Trophoblast cell (in vitro differentiated cells and primary cell): ENCODE results near the gene SRRM2.

Experiments
- DNase-seq, 2 donors: peaks; one replicate each; pipeline ENCODE4 v3.0.0-alpha.2; 2016
- H2AFZ ChIP-seq: 2 replicates; pipeline ENCODE4 v1.6.1; 2013; ENCODE audit warnings: low read length, moderate library complexity, mild to moderate bottlenecking; ENCODE audit not compliant: insufficient read depth, poor library complexity
- H2AK5ac ChIP-seq: 2 replicates; pipeline ENCODE4 v1.6.1; 2013; ENCODE audit warnings: mild to moderate bottlenecking, low read length
- H2BK120ac ChIP-seq: 2 replicates; pipeline ENCODE4 v1.6.1; 2013; ENCODE audit warnings: low read length, mild to moderate bottlenecking, moderate library complexity; ENCODE audit not compliant: insufficient read depth, poor library complexity
- H2BK12ac ChIP-seq: 2 replicates; pipeline ENCODE4 v1.6.1; 2013; ENCODE audit warnings: mild to moderate bottlenecking, low read length, moderate library complexity
- H2BK5ac ChIP-seq: 2 replicates; pipeline ENCODE4 v1.6.1; 2013; ENCODE audit warnings: low read length, low read depth, moderate library complexity, mild to moderate bottlenecking; ENCODE audit not compliant: poor library complexity
- H3K14ac ChIP-seq: 2 replicates; pipeline ENCODE4 v1.6.1; 2013; ENCODE audit warnings: mild to moderate bottlenecking, low read length
- H3K18ac ChIP-seq: 2 replicates; pipeline ENCODE4 v1.6.1; 2013; ENCODE audit warnings: mild to moderate bottlenecking, low read length
- H3K23ac ChIP-seq: 2 replicates; pipeline ENCODE4 v1.6.1; 2013; ENCODE audit warnings: low read length
- H3K27ac ChIP-seq: 2 replicates; pipeline ENCODE4 v1.5.1; 2013; ENCODE audit warnings: low read depth, mild to moderate bottlenecking, inconsistent platforms, low read length, moderate library complexity
- H3K27me3 ChIP-seq: 2 replicates; pipeline ENCODE4 v1.6.1; 2013; ENCODE audit warnings: inconsistent platforms, mild to moderate bottlenecking, low read length, moderate library complexity; ENCODE audit not compliant: insufficient read depth
- H3K36me3 ChIP-seq, 2 experiments: 1 replicate in 1 of 2; 2 replicates in 1 of 2; pipeline ENCODE4 v1.6.1; 2013; ENCODE audit warnings: low read length in 2 of 2, mild to moderate bottlenecking in 2 of 2, moderate library complexity in 1 of 2; ENCODE audit not compliant: insufficient read depth in 2 of 2, control insufficient read depth in 1 of 2
- H3K4ac ChIP-seq: 2 replicates; pipeline ENCODE4 v1.6.1; 2013; ENCODE audit warnings: low read depth, mild to moderate bottlenecking, low read length, moderate library complexity
- H3K4me1 ChIP-seq, 2 experiments: 1 replicate in 1 of 2; 2 replicates in 1 of 2; pipeline ENCODE4 v1.6.1; 2013; ENCODE audit warnings: low read length in 2 of 2, mild to moderate bottlenecking in 2 of 2, moderate library complexity in 1 of 2; ENCODE audit not compliant: insufficient read depth in 2 of 2, control insufficient read depth in 1 of 2
- H3K4me2 ChIP-seq: 2 replicates; pipeline ENCODE4 v1.6.1; 2013; ENCODE audit warnings: inconsistent platforms, mild to moderate bottlenecking, low read length, moderate library complexity
- H3K4me3 ChIP-seq: 2 replicates; pipeline ENCODE4 v1.5.1; 2013; ENCODE audit warnings: mild to moderate bottlenecking, low read depth, low read length, inconsistent platforms
- H3K79me1 ChIP-seq: one replicate; pipeline ENCODE4 v1.6.1; 2013; ENCODE audit warnings: low read length
- H3K79me2 ChIP-seq: 2 replicates; pipeline ENCODE4 v1.6.1; 2013; ENCODE audit warnings: low read length, mild to moderate bottlenecking; ENCODE audit not compliant: control insufficient read depth, insufficient read depth, poor library complexity
- H3K9ac ChIP-seq: 2 replicates; pipeline ENCODE4 v1.6.1; 2013; ENCODE audit warnings: mild to moderate bottlenecking, low read length
- H3K9me3 ChIP-seq: 2 replicates; pipeline ENCODE4 v1.6.1; 2013; ENCODE audit warnings: low read depth, mild to moderate bottlenecking, control low read depth, inconsistent platforms, low read length; ENCODE audit not compliant: insufficient read depth
- H4K12ac ChIP-seq: 2 replicates; pipeline ENCODE4 v1.6.1; 2013; ENCODE audit warnings: low read depth, mild to moderate bottlenecking, low read length, moderate library complexity
- H4K8ac ChIP-seq: 2 replicates; pipeline ENCODE4 v1.6.1; 2013; ENCODE audit warnings: low read depth, mild to moderate bottlenecking, low read length, moderate library complexity
- H4K91ac ChIP-seq: one replicate; pipeline ENCODE4 v1.6.1; 2013; ENCODE audit warnings: low read depth, mild to moderate bottlenecking, low read length, moderate library complexity
- WGBS: extraction: QIAGEN DNeasy Blood & Tissue Kit; methylation state at CpG from one replicate; pipeline ENCODE4 v1.1.7; 2013; ENCODE audit warnings: missing lambda C conversion rate; ENCODE audit not compliant: insufficient read length, insufficient coverage; ENCODE audit errors: extremely low coverage; 5-methylcytosine and 5-hydroxymethylcytosine counted together

SRRM2 gene

DNA sequence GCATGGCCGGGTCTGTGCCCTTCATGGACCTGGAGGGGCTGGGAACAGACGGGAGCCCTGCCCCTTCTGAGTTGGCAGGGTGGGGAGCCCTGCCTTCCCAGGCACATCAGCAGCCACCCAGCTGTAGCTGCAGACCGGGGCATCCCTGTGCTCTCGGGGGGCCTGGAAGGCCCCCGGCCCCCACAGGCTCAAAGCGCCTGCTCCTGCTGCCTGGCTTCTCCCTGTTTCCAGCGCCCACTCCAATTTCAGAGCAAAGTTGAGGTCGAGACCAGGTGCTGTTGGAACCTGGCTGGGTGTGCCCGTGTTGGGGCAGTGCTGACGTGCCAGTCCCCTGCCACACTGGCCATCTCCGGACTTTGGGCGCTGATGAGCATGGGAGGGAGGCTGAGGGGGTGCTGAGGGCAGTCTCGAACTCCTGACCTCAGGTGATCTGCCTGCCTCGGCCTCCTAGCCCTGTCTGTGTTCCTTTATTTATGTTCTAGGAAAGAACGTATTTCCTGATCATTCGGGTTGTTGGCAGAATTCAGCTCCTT is 27.6 kb upstream of the SRRM2 start:
- H3K4me2 ChIP-seq, result no peak overlapping the region
- peaks cover 2% of the 10 kb centered on the region for H3K79me2 ChIP-seq

DNA sequence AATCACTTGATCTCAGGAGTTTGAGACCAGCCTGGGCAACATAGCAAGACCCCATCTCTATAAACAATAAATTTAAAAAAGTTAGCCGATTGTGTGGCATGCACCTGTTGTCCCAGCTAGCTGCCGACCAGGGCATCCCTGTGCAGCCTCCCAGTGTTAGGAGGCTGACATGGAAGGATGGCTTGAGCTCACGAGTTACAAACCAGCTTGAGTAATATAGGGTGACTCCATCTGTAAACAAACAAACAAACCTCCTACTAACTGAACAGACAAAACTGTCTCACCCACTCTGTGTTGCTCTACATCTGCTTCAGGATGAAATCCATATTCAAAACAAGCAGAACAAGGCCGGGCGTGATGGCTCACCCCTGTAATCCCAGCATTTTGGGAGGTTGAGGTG is 25.5 kb upstream of the SRRM2 start:
- no peak overlapping the region for H2AK5ac ChIP-seq
- H2AFZ ChIP-seq, result no peak overlapping the region
- no peaks in the 10 kb centered on the region for H3K79me1 ChIP-seq
- no peak overlapping the region for H3K4me2 ChIP-seq
- no peaks in the 10 kb centered on the region for H3K36me3 ChIP-seq
- no peak overlapping the region for H3K14ac ChIP-seq
- WGBS, result no CpG with 5 or more reads among the region's 5 CpGs
- no peaks in the 10 kb centered on the region for H3K27me3 ChIP-seq
- H3K79me2 ChIP-seq, result no peaks in the 10 kb centered on the region
- H4K12ac ChIP-seq, result no peak overlapping the region
- no peak overlapping the region for H4K8ac ChIP-seq
- H3K9me3 ChIP-seq, result no peaks in the 10 kb centered on the region
- no peak overlapping the region for H3K9ac ChIP-seq
- no peak overlapping the region for H4K91ac ChIP-seq
- H2BK120ac ChIP-seq, result no peak overlapping the region
- no peak for DNase-seq
- H3K27ac ChIP-seq, result no peak overlapping the region
- no peak overlapping the region for H2BK12ac ChIP-seq
- H3K4me1 ChIP-seq, result no peaks in the 10 kb centered on the region
- H3K4ac ChIP-seq, result no peak overlapping the region
- no peak overlapping the region for H3K4me3 ChIP-seq
- H3K23ac ChIP-seq, result no peak overlapping the region
- no peak overlapping the region for H3K18ac ChIP-seq
- no peak overlapping the region for H2BK5ac ChIP-seq

More for the DNA sequence above, 27.6 kb upstream of the SRRM2 start:
- WGBS, result no CpG with 5 or more reads among the region's 16 CpGs
- Histone ChIP-seq H3K4me3 (no peak overlapping the region), H2BK12ac (no peak overlapping the region), H2BK5ac (no peak overlapping the region), H3K9me3 (no peaks in the 10 kb centered on the region), H3K4ac (no peak overlapping the region), H3K36me3 (no peaks in the 10 kb centered on the region), H3K23ac (no peak overlapping the region), H4K91ac (no peak overlapping the region), H3K18ac (no peak overlapping the region), H4K12ac (no peak overlapping the region), H3K27ac (no peak overlapping the region), H2AFZ (no peak overlapping the region), H2AK5ac (no peak overlapping the region), H4K8ac (no peak overlapping the region), H2BK120ac (no peak overlapping the region), H3K14ac (no peak overlapping the region), H3K79me1 (no peaks in the 10 kb centered on the region), H3K4me1 (peaks cover 4% of the 10 kb centered on the region in 2 experiments), H3K9ac (no peak overlapping the region), H3K27me3 (no peaks in the 10 kb centered on the region)
- no peak for DNase-seq

DNA sequence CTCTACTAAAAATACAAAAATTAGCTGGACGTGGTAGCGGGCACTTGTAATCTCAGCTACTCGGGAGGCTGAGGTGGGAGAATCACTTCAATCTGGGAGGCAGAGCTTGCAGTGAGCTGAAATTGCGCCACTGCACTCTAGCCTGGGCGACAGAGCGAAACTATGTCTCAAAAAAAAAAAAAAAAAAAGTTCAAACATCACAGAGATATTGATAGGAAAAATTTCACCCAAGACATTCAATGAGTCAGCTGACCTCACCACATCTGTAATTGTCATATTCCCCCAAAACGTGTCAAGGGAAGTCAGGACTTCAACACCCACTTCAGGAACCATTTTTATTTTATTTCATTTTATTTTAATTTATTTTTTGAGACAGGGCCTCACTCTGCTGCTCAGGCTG is 24.4 kb upstream of the SRRM2 start:
- no peak for DNase-seq
- Histone ChIP-seq H3K4me1 (no peaks in the 10 kb centered on the region), H2BK12ac (no peak overlapping the region), H2BK5ac (no peak overlapping the region), H4K12ac (no peak overlapping the region), H3K79me2 (no peaks in the 10 kb centered on the region), H4K8ac (no peak overlapping the region), H3K79me1 (no peaks in the 10 kb centered on the region), H2AK5ac (no peak overlapping the region), H3K14ac (no peak overlapping the region), H3K4ac (no peak overlapping the region), H3K27me3 (no peaks in the 10 kb centered on the region), H3K23ac (no peak overlapping the region), H3K36me3 (no peaks in the 10 kb centered on the region), H2BK120ac (no peak overlapping the region), H3K27ac (no peak overlapping the region), H3K4me3 (no peak overlapping the region), H3K9ac (no peak overlapping the region), H3K9me3 (no peaks in the 10 kb centered on the region), H3K4me2 (no peak overlapping the region), H3K18ac (no peak overlapping the region), H2AFZ (no peak overlapping the region), H4K91ac (no peak overlapping the region)
- no CpG with 5 or more reads among the region's 7 CpGs for WGBS

DNA sequence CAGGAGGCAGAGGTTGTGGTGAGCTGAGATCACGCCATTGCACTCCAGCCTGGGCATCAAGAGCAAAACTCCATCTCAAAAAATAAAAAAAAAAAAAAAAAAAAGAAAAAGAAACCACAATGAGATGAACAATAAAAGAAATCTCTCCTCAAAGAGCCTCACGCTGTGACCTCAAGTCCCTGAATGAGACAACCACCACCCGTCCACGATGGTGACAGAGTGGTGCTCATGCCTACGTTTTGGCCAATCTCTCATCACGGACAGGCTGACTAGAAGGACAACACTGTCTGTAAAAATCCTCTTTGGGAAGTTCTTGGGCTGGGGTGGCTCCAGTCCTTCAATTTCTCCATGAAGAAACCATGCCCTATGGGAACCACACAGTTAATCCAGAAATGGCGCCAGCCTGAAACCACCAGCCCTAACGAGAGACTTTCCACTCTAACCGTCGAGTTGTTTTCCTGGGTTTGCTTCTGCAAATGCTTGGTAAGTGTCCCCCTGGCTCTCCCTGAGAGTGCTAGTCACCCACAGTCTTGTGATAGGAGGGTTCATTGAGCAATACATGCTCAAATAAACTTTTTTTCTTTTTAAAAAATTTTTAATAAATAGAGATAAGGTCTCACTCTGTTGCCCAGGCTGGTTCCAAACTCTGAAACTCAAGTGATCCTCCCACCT is 17.5 kb upstream of the SRRM2 start:
- Histone ChIP-seq H4K91ac (no peak overlapping the region), H3K4ac (no peak overlapping the region), H2AFZ (no peak overlapping the region), H4K12ac (no peak overlapping the region), H3K4me1 (no peaks in the 10 kb centered on the region), H3K18ac (no peak overlapping the region), H3K27me3 (no peaks in the 10 kb centered on the region), H2BK12ac (no peak overlapping the region), H3K9me3 (no peaks in the 10 kb centered on the region), H3K36me3 (no peaks in the 10 kb centered on the region), H2AK5ac (no peak overlapping the region), H3K23ac (no peak overlapping the region), H3K4me2 (no peak overlapping the region), H2BK120ac (no peak overlapping the region), H3K9ac (no peak overlapping the region), H3K79me2 (no peaks in the 10 kb centered on the region), H3K27ac (no peak overlapping the region), H4K8ac (no peak overlapping the region), H2BK5ac (no peak overlapping the region), H3K14ac (no peak overlapping the region), H3K4me3 (no peak overlapping the region), H3K79me1 (no peaks in the 10 kb centered on the region)
- no peak for DNase-seq
- WGBS, result no CpG with 5 or more reads among the region's 10 CpGs
